HG03460 (cell line): ENCODE measurements around the gene PRR35.
"Not testable (repeated sequence)": the region's sequence is repeated elsewhere in the genome, so short reads cannot be mapped to it uniquely, and the experiment has no call there.

Source experiments
- ATAC-seq: cut with Tn5 transposase; IDR thresholded peaks from one replicate; pipeline ENCODE4 v1.9.1; 2021; ENCODE audit not compliant: unreplicated experiment

PRR35 gene

GRCh38 chr16:591892-592517, 31.8 kb downstream of the PRR35 start:
- no peak for ATAC-seq

GRCh38 chr16:592518-593306, 32.5 kb downstream of the PRR35 start:
- ATAC-seq, result no peak

GRCh38 chr16:593406-593805, 33.2 kb downstream of the PRR35 start:
- ATAC-seq, result no peak

- ATAC-seq, result no peak
Observed at GRCh38 chr16:593807-594206, 33.6 kb downstream of the PRR35 start.

- no peak for ATAC-seq
Observed at GRCh38 chr16:595094-595528, 34.9 kb downstream of the PRR35 start.

GRCh38 chr16:595942-596735, 35.9 kb downstream of the PRR35 start:
- no peak for ATAC-seq

GRCh38 chr16:596736-597060, 36.5 kb downstream of the PRR35 start:
- no peak for ATAC-seq

- ATAC-seq, result not testable (repeated sequence)
Observed at GRCh38 chr16:597655-598054, 37.5 kb downstream of the PRR35 start.

GRCh38 chr16:598823-599739, 38.9 kb downstream of the PRR35 start:
- no peak for ATAC-seq

- ATAC-seq, result no peak
Observed at GRCh38 chr16:600781-601180, 40.6 kb downstream of the PRR35 start.

GRCh38 chr16:603933-604332, 43.7 kb downstream of the PRR35 start:
- no peak for ATAC-seq

GRCh38 chr16:606656-607307, 46.6 kb downstream of the PRR35 start:
- no peak for ATAC-seq

- ATAC-seq, result no peak
Observed at GRCh38 chr16:608019-608418, 47.8 kb downstream of the PRR35 start.

GRCh38 chr16:609316-609715, 49.1 kb downstream of the PRR35 start:
- no peak for ATAC-seq

GRCh38 chr16:609984-610383, 49.8 kb downstream of the PRR35 start:
- ATAC-seq, result no peak

GRCh38 chr16:610513-611381, 50.6 kb downstream of the PRR35 start:
- ATAC-seq, result no peak

GRCh38 chr16:615122-615521, 54.9 kb downstream of the PRR35 start:
- ATAC-seq, result no peak
